NCI-H226 (cell line): ENCODE results near the gene TRIM44.
"Not testable (repeated sequence)": the region's sequence is repeated elsewhere in the genome, so short reads cannot be mapped to it uniquely, and the experiment has no call there.

Experiments
- DNase-seq: peaks from one replicate; pipeline ENCODE4 v3.0.0-alpha.2; 2015

The TRIM44 gene

DNA sequence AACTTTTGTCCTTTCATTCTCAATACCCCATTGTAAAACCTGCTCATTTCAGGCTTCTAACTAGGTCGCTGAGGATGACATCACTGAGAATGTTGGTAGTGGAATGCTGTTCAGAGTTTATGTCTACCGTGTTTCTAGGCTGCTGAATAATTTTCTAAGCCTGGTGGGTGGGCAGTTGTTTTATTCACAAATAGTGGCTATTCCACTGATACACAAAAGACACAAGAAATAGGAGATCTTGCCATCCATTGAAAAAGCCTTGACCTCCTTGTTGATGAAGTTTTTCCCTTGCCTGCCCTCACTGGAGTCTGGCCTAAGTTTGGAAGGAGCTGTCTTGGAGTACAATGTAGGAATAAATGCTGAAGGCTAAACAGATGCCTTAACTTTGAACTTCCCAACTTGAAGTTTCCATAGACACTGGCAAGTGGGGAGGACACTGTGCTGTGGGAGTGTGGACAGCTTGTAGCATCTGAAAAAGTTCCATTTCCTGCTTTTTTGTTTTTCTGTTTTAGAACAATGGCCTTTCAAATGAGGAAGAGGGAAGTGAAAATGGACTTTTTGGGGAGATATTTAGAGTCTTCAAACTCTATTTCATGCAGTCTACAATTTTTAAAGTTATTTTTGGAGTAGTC is 59.2 kb downstream of the TRIM44 start:
- DNase-seq, result no peak

DNA sequence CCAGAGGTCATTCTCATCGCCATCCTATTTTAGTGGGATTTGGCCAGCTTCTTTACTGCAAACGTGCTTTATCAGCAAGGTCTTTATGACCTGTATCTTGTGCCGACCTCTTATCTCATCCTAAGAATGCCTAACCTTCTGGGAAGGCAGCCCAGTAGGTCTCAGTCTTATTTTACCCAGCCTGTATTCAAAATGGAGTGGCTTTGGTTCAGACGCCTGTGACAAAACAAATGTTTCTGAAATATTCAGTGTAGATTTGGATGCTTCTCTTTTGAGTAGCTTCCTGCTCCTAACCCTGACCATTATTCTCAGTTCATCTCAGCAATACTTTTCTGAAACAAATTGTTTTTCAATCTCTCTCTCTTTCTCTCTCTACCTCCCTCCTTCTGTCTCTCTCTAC is 60.1 kb downstream of the TRIM44 start:
- no peak for DNase-seq

DNA sequence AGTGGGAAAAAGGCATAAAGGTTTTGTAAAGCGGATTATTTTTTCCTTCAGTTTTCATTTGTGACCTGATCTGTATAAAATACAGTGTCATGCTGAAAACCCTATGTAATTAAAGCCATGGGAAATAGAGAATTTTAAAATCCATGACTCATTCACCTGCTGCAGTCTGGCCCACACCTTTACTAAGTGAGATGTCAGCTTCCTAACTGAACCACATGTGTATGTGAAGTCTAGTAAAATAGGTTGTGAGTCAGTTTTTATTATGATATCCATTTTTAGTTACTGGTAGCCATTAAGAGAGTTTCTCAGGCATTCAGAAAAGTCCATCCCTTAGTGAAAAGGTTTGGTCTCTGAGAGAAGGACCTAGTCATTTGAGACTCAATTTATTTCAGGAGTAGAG is 60.9 kb downstream of the TRIM44 start:
- DNase-seq, result no peak

DNA sequence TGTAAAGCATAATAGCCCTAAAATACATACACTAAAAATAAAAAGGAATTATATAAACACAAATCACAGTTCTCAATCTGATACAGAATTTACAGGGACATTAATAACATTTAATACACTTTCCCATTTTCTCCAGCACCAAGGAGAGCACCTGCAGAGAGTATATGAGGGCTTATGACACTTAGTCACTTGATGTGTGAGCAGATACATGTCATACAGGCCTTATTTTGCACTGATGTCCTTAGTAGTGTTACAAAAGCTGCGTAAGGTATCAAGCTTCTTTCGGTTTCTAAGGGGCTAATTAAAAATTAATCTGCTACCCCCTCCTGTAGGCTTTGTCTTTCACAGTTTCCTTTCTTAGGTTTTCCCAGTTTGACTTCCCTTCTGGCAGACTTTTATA is 61.3 kb downstream of the TRIM44 start:
- no peak for DNase-seq

DNA sequence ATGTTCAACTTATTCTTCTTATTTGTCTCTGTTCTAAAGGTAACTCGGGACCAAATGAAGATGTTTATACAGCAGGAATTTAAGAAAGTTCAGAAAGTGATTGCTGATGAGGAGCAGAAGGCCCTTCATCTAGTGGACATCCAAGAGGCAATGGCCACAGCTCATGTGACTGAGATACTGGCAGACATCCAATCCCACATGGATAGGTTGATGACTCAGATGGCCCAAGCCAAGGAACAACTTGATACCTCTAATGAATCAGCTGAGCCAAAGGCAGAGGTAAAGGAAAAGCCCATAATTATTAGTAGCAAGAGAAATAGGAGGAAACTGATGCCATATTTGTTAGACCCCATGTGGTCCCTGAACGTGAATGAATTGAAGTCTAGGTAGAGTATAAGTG is 63.3 kb downstream of the TRIM44 start:
- DNase-seq, result peak; percentile 53

DNA sequence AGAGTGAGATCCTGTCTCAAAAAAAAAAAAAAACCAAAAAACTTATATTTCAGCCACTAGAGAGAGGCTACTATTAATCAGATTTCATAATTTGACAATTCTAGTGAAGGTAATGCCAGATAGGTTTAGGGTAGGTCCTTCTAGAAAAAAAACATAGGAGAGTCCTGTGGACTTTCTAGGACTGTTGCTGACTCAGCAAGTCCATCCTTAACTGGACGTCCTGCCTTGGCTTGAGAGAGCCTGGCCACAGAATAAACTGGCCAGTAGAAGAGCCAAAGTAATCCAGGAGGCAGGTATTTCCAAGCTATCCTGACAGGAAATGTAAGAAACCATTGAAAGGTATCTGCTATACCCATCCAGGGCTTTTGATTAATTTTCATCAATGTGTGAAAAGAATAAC is 64.6 kb downstream of the TRIM44 start:
- DNase-seq, result no peak

DNA sequence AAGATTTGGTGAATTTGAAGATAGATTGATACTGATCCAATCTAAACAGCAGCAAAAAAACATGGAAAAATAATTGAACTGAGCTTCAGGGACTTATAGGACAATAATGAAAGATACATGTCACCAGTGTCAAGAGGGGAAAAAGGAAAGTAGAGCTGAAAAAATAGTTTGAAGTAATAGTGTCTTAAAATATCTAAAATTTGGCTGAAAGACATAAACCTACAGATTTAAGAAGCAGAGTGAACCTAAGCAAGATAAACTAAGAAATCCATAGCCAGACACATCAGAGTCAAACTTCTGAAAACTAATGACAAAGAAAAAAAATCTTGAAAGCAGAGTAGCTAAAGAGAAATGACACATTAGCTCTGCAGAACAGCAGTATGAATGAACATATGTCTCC is 67.7 kb downstream of the TRIM44 start:
- DNase-seq, result no peak

DNA sequence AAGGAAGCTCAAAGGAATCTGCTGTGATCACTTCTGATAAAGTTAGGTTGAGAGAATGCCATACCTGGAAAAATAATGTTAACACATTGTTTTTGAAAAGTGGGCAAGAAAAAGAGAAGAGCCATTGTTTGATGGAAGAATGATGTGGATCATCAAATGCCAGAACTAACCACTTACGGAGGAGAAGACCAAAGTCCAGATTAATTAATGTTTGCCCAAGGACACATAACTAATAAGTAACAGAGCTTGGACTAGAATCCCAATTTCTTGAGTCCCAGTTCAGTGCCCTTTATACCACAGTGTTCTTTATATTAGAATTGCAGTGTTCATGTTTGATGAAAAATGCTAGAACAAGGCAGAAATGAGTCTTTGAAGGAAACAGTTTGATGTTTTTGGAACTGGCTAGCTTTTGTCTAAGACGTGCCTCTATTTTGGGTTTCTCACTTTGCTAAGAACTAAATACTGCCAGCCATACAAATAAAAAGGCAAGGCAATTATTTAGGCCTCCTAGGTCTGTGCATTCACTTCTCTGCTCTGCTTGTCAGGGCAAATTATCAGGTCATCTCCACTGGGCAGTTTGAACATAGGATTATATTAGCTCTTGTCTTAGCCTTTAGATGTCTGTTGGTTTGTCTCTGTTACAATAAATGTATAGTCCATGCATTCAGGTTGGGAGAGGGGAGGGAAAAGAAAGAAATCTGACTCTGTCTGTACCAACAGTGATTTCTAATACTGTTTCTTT is 72.3 kb downstream of the TRIM44 start:
- no peak for DNase-seq

DNA sequence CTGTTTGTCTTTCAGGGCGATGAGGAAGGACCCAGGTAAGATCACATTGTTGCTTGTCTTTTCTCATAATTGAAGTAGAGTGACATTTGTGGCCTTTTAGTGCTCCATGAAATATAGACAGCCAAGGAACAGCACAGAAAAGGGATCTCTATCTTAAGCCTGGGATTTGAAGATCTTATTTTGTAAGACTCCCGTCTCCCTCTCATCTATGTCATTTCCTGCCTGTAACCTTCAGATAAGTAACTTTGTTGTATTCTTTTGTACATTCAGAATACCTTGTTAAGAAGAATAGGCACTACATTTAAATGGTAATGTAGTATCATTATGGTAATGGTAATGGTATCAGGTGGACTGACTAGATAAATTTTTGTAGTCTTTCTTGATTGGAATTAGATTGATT is 72.8 kb downstream of the TRIM44 start:
- no peak for DNase-seq

DNA sequence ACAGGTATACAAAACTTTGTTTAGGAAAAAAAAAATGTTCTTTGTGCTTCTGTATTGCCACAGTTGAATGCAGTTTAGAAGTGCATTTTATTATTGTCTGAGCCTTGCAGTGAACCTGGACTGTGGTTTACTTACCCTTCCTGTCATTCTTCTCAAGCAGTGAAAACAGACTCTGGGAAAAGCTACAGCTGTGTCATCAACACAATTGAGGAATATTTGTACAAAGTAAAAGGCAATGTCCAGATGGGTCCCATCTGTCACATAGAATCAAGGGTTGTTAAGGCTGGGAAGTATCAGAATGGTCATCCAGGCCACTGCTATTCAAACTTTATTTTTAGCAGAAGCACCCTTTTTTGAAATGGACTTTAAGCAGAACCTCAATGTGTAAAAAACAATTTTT is 73.3 kb downstream of the TRIM44 start:
- no peak for DNase-seq

DNA sequence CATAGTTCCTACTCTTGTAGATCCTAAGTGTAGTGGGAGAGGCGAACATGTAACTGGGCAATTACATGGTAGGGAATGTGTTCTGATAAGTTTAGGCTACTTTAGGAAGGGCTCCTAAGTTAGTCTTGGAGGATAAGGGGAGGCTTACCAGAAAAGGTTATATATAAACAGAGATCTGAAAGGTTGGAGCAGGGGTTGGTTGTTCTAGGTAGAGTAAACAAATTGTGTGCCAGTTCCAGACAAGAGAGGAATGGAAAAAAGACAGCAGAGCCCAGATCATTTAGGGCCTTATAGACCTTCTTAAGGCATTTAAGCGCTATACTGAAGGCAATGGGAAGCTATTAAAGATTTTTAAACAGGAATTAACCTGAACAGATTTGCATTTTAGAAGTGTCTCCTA is 74.4 kb downstream of the TRIM44 start:
- DNase-seq, result no peak

DNA sequence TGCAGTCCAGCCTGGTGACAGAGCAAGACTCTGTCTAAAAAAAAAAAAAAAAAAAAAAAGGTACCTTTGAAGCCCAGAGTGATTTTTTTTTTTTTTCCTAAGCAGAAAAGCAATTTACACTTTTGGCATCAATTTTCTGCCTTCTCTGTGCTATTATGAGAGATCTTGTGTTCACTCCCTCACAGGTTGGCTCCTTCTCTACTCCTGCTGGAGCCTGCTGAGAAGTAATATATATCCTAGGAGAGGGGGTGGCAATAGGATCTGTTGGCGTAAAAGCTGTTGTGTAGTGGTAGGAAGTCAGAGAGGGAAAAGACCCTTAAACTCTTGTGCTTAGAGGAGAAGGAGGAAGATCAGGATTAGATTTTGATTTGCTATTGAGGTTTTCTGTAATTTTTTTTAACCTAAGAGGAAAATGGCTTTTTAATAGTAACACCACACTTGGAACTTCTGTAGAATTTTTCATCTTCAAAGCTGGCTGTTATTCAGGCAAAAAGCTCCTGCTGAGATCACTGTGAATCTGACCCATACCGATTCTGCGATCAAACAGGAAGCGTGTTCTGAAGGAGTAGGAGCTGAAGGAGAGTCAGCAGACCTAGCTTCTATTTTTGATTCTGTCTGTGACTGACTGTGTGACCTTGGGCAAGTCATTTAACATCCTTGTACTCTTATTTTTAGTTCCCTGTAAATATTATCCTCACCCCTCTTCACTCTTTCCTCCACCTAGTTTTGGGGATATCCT is 77.7 kb downstream of the TRIM44 start:
- DNase-seq, result no peak

DNA sequence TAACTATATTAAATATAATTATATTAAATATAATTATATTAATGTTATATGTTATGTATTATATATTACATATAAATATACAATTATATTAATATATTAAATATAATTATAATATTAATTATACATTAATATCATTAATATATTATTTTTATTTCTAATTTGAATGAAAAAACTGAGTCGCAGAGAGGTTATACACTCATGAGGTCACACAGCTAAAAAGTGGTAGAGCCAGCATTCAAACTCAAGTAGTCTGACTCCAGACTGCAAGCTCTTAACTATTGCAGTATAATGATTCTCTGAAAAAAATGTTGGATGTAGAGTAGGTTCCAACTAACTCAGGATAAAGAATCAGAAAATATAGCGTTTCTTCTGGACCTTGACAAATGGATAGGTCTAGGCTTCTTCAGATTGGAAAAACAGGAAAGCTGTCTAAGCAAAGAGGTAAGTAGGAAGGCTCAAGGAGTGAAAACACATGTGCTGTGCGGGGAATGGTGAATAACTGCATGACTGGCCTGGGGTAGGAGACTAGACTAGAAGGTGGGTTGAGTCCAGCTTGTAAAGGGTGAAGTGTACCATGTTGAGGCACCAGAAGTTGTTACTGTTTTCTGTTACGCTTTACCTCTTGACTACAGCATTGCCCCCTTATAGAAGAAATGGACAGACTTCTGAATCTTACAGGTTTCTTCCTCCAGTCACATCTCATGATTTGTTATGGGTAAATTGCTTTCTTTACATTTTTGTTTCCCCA is 80.3 kb downstream of the TRIM44 start:
- DNase-seq, result no peak

DNA sequence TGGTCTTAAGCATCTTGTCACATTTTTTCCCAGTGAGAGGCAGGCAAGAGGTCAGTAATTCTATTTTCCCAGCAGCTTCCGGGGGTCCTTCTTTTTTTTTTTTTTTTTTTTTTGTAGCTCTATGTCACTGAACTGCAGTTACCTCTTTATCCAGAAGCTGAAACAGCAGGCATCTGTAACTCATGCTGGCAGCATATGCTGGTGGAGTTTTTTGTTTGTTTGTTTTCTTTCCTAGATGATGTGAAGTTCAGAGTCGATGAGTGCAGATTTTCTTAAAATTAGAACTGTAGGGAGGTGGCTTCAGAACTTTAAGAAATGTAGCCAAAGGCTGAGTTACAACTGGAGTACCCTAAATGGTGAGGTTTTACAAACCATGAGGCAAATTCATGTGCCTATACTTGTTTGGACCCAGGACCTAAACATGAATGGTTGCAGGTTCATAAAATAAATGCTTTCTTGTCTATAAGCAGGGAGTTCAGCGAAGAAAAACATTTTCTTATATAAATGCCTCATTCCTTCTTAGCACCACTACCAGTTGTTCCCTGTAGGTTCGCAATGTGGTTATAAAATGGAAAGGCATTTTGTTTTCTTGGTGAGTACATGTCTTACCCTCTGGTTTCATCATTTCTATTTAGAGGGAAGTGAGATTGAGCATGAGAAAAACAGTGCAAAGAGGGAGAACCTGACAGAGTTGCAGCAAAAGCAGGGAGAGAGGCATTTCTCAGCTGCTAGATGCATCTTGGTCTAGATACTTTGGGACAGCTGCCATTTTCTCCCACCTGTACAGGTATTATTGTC is 84.0 kb downstream of the TRIM44 start:
- no peak for DNase-seq

DNA sequence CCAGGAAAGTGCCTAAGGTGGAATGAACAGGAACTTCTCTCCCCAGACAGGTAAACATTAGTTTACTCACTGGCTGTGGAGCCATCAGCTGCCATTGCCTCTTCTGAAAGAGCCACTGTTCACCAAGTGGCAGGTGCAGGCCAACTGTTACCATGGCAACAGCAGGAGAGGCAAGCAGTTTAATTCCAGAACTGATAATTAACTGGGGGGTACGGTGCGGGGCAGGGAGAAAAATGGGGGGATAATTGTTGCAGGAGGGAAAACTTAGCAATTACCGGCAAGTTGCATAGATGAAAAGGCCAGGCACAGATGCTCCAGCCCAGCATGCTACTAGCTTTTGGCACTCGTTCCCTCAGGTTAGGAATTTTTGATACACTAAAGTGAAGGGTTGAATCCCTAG is 85.1 kb downstream of the TRIM44 start:
- no peak for DNase-seq

DNA sequence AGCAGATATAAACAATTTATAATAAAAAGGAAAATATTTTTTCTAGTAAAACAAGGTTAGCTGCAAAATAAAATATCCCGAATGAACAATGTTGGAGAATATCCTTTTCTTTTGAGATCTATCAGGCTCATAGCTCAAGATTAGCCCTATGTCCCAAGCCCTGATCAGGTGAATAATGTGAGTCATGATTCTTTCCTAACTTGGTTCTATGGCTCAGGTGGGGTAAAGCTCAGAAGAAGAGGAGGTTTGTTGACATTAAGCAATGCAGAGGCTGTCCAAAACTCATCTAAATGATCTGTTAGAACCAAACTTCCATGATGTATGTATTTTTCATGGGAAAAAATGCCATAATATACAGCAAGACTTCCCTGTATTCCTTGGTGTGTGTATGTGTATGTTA is 86.1 kb downstream of the TRIM44 start:
- no peak for DNase-seq

DNA sequence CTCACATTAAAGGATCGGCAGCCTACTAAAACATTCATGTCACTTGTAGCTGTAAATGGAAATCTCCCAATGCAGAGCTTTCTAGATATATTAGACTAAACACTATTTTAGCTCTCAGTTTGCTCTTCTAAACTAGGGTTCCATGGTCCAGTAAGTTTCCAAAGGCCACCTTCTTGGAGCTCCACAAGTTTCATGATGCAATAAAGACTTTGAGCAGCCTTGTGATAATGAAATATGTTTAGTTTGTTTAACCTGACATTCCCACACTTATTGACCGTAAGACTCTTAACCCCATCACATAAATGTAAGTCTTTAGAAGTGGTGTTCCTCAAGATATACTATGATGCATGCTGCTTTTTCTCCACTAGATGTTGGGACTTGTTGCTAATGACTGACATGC is 87.7 kb downstream of the TRIM44 start:
- no peak for DNase-seq

DNA sequence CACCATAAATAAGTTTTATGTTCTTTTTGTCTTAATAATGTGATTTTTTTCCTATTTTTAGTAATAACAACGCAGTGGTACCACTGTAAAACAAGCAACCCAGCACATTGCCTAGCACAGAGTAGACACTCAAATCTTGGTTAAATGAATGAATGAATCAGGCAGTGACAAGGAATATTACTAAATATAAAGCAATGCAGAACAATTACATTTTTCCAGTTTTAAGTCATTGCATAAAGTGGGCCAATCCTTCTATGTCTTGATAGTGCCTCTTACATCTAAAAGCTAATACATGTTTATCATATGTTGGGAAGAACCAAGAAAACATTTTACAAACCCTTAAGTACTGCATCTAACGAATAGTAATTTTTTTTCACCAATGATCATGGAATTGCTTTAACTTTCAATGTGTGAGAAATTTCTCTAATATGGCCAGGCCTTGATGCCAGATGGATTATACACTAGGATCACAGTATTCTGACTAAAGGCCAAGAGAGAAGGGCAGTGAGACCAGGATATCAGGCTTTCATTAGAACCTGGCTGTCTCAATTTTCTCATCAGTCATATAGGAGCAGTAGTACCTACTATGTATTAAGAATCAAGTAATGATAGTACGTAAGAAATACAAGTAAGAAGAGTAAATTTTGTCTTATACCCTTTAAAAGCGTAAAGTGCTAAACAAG is 88.5 kb downstream of the TRIM44 start:
- no peak for DNase-seq

DNA sequence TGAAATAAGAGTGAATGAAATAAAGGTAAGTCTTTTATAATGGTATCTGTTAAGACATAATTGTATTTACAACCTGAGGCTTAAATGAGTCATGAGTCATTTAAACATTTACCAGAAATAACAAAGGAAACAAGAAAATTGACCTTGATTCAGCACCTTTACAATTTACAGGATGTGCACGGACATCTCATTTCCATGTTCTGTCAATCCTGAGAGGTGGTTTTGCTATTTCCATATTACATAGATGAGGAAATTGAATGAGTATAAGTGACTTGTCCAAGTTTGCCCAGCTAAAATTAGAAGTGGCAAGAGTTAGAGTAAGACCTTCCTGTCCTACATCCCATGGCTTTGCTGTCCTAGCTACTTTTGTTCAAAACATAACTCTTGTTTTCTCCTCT is 89.1 kb downstream of the TRIM44 start:
- DNase-seq, result no peak

DNA sequence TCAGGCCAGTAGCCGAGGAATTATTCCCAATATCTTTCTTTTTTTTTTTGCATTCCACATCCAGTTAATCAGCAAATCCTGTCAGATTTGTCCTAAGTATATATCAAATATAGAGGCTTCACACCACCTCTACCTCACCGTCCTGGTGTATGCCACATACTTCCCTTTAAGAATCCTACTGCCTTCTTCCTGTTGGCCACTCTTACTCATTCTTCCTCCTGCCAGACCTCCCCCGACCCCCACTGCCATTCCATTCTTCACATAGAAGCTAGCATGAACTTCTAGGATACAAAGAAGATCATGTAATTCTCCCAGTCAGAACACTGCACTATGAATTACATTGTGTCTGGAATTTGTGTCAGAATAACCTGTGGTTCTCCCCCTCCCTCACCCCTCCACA is 89.5 kb downstream of the TRIM44 start:
- DNase-seq, result peak; percentile 47

DNA sequence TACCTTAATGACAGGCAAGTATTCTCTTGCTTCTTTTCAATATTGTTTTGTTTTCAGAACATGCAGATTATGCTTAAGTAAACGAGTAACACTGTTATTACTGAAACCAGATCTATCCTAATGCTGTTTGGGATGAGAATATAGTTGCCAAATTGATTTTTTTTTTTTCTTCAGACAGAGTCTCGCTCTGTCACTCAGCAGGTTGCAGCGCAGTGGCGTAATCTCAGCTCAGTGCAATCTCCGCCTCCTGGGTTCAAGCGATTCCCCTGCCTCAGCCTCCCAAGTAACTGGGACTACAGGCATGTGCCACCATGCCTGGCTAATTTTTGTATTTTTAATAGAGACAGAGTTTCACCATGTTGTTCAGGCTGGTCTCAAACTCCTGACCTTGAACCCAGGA is 91.0 kb downstream of the TRIM44 start:
- DNase-seq, result not testable (repeated sequence)

DNA sequence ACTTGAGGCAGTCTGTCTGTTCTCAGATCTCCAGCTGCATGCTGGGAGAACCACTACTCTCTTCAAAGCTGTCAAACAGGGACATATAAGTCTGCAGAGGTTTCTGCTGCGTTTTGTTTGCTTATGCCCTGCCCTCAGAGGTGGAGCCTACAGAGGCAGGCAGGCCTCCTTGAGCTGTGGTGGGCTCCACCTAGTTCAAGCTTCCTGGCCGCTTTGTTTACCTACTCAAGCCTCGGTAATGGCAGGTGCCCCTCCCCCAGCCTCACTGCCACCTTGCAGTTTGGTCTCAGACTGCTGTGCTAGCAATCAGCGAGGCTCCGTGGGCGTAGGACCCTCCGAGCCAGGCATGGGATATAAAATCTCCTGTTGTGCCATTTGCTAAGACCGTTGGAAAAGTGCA is 97.4 kb downstream of the TRIM44 start:
- DNase-seq, result not testable (repeated sequence)
